Left hindlimb (tissue), 1 donor: ENCODE data around the gene RIMKLA.
A peak's percentile ranks its signal among the peaks of the same experiment; 100 is the strongest.

ENCODE experiments used
- DNase-seq: peaks from one replicate; pipeline ENCODE4 v3.0.0-alpha.2; 2018

The RIMKLA gene

GRCh38 chr1:42379794-42380585, 602 bp upstream of the RIMKLA start:
- DNase-seq = no peak

DNA sequence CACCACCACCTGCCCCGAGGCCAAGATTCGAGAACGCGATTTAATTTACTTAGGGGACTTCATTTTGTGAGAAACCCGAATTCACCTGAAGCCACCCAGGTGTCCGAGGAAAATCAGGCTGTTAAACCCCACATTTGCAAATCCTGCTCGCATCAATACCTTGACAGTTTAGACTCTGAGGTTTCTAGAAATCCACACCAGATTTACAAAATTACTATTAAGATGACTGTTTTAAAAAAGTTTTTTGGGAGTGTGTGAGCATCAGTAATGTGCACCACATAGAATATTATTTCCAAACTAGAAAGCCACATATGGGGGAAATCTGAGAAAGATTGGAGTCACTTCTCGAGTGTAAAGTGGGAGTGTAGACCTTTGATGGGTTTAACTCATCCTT, 685 bp downstream of the RIMKLA start:
- no peak for DNase-seq

DNA sequence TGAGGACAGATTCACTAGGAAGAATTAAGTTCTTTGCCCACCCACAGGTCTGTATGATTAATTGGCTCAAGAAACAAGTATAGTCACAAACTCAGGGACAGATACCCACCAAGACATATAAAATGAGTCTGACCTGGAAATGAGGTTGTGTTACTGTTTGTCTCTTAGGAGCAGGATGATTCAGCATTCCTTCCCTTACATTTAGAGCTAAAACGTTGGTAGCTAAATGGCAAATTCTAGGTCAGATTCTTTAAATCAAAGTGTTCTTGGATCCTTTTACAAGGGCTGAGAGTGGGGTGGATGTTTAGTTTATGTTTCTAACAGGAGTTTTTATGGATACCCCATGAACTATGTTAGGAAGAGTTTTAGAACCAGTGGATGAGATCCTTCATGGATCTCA, 4.7 kb downstream of the RIMKLA start:
- DNase-seq = no peak

DNA sequence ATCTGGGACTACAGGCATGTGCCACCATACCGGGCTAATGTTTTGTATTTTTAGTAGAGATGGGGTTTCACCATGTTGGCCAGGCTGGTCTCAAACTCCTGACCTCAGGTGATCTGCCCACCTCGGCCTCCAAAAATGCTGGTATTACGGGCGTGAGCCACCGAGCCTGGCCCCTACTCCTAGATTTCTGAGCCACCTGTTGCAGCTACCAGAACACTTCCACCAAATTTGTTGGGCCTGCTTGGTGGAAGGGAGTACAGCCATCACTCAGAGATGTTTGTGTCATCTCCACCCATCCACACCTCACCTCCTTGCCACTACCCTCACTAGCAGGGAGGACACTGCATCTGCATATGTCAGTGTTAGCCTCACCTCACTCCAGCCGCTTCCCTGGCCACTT, 5.5 kb downstream of the RIMKLA start:
- no peak for DNase-seq

GRCh38 chr1:42392255-42392654, 11.7 kb downstream of the RIMKLA start:
- no peak for DNase-seq

GRCh38 chr1:42392967-42393848, 12.6 kb downstream of the RIMKLA start:
- DNase-seq = no peak

GRCh38 chr1:42399315-42400100, 18.9 kb downstream of the RIMKLA start:
- DNase-seq = no peak

- DNase-seq = no peak
These were observed 23.3 kb downstream of the RIMKLA start for GRCh38 chr1:42403880-42404400.

GRCh38 chr1:42414551-42415496, 34.2 kb downstream of the RIMKLA start:
- no peak for DNase-seq

GRCh38 chr1:42417166-42417565, 36.6 kb downstream of the RIMKLA start:
- peak; percentile 76 for DNase-seq

GRCh38 chr1:42418516-42418915, 37.9 kb downstream of the RIMKLA start:
- DNase-seq = no peak

GRCh38 chr1:42419126-42419821, 38.7 kb downstream of the RIMKLA start:
- DNase-seq = peak; percentile 89

GRCh38 chr1:42420121-42420520, 39.5 kb downstream of the RIMKLA start:
- no peak for DNase-seq

- DNase-seq = peak; percentile 91
These were observed 40.5 kb downstream of the RIMKLA start for GRCh38 chr1:42420911-42421585.

GRCh38 chr1:42422737-42423136, 42.1 kb downstream of the RIMKLA start:
- DNase-seq = no peak

- DNase-seq = no peak
These were observed 43.1 kb downstream of the RIMKLA start for GRCh38 chr1:42423681-42424080.

DNA sequence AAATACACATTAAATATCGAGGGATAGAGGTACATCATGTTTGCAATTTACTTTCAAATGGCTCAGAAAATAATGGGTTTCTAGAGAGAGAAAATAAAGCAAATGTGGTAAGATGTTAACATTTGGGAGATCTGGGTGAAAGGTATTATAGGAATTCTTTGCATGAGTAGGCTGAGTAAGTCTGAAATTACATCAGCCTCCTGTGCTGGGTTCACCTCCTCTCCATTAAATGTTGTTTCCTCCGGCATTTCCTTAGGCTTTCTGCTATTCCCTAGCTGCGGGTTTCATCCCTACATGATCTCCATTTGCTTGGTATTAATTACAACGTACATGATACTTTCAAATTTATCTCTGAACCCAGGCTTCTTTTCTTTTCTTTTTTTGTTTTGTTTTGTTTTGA, 43.6 kb downstream of the RIMKLA start:
- no peak for DNase-seq

DNA sequence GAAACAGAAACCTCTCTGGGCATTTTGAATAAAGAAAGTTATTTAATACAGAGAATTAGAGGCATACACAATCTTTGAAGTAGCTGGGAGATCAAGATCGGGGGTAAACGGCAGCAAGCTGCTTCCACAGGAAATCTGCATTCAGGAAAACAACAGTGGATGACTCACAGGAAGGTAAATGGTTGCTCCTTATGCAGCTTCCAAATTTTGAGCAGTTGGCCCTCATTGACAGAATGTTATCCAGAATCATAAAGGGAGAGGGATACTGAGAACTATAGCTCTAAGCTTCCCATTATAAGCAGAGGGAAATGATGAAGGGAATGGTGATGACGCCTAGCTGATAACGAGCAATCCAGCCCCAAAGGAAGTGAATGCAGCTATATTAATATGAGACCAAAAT, 46.6 kb downstream of the RIMKLA start:
- no peak for DNase-seq

DNA sequence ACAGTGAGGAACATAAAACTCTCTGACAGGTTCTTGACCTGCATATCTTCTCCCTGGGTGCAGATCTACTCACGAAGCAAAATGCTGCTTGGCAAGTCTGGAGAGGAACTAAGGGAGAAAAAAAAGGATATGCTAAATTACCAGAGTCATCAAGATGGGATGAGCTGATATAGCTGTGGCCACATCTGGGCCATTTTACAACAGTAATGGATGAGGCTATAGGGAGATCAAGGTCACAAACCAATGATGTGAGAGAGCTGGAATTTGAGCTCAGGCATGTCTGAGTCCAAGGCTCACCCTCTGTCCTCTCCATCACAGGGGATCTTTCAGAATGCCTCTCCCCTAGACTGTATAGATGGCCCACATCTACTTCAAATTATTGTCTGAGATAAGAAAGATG, 49.0 kb downstream of the RIMKLA start:
- no peak for DNase-seq

GRCh38 chr1:42430286-42431135, 49.9 kb downstream of the RIMKLA start:
- DNase-seq = no peak
